B cell (primary cell): ENCODE data around the gene CNST. TPM values are rescaled to one million over a fixed set of nuclear protein-coding genes. Genes with fewer than 3 reads are reported as not detected.

Source experiments
- ATAC-seq: fragments of 200-7000 bp; cut with Tn5 transposase; one replicate; pipeline ENCODE4 v1.10.0; 2021; ENCODE audit warnings: low read depth, mild to moderate bottlenecking, moderate number of reproducible peaks, moderate library complexity
- CTCF ChIA-PET: fragments of 350-600 bp; sonication (Branson Sonifier 250); formaldehyde crosslinking; loops from one replicate; lab custom pipeline; 2021; ENCODE audit warnings: antibody characterized with exemption, inconsistent platforms; lab: Charles Lee
- POLR2A ChIA-PET: fragments of 350-600 bp; sonication (Branson Sonifier 250); formaldehyde crosslinking; loops from one replicate; lab custom pipeline; 2021; ENCODE audit warnings: antibody characterized with exemption; lab: Charles Lee
- DNase-seq: peaks from one replicate; pipeline ENCODE4 v3.0.0; 2013
- H2AFZ ChIP-seq: 2 replicates; pipeline ENCODE4 v1.6.1; 2012; ENCODE audit warnings: mild to moderate bottlenecking, low read depth, low read length; ENCODE audit not compliant: insufficient read depth, poor library complexity, severe bottlenecking
- H3K27ac ChIP-seq, 2 donors: 1 replicate in 1 of 2; 2 replicates in 1 of 2; pipeline ENCODE4 v1.5.1; 2012 to 2013; ENCODE audit warnings: low read length in 2 of 2, mild to moderate bottlenecking in 2 of 2, moderate library complexity in 1 of 2
- H3K27me3 ChIP-seq, 4 experiments: fragments of 200-600 bp in 1 of 4; sonication (generic) in 1 of 4; replicated peaks in 1 of 4; 1 replicate in 2 of 4; 2 replicates in 2 of 4; pipeline versions ENCODE4 v1.6.1 to v1.7.0; 2013 to 2016; ENCODE audit warnings: low read length in 3 of 4, mild to moderate bottlenecking in 2 of 4, mixed read lengths in 1 of 4, moderate library complexity in 1 of 4; ENCODE audit not compliant: insufficient read depth in 4 of 4, control insufficient read depth in 3 of 4; ENCODE audit errors: control extremely low read depth in 1 of 4
- H3K36me3 ChIP-seq, 2 experiments: replicated peaks in 1 of 2; 1 replicate in 1 of 2; 2 replicates in 1 of 2; pipeline versions ENCODE4 v1.6.1 to v1.7.1; 2013; ENCODE audit warnings: low read length in 1 of 2; ENCODE audit not compliant: insufficient read depth in 2 of 2, control insufficient read depth in 1 of 2; ENCODE audit errors: control extremely low read depth in 1 of 2, extremely low read depth in 1 of 2
- H3K4me1 ChIP-seq, 2 donors: fragments of 200-600 bp in 1 of 2; sonication (generic) in 1 of 2; 1 replicate in 1 of 2; 2 replicates in 1 of 2; pipeline versions ENCODE4 v1.5.1 to v1.6.1; 2013 to 2017; ENCODE audit warnings: low read length in 2 of 2; ENCODE audit not compliant: control insufficient read depth in 2 of 2, insufficient read depth in 2 of 2
- H3K4me2 ChIP-seq: replicated peaks from 2 replicates; pipeline ENCODE3; 2012; ENCODE audit warnings: mild to moderate bottlenecking, low read depth, low read length; ENCODE audit not compliant: poor library complexity, severe bottlenecking
- H3K4me3 ChIP-seq, 5 experiments: fragments of 200-600 bp in 1 of 5; sonication (generic) in 1 of 5; 1 replicate in 3 of 5; 2 replicates in 2 of 5; pipeline versions ENCODE4 v1.5.1 to v1.7.0; 2011 to 2016; ENCODE audit warnings: low read length in 4 of 5, mild to moderate bottlenecking in 4 of 5, low read depth in 2 of 5, control low read depth in 1 of 5, moderate library complexity in 1 of 5; ENCODE audit not compliant: insufficient read depth in 1 of 5; ENCODE audit errors: control extremely low read depth in 1 of 5, extremely low read depth in 1 of 5
- H3K79me2 ChIP-seq: fragments of 200-600 bp; sonication (generic); one replicate; pipeline ENCODE4 v1.6.0; 2016; ENCODE audit warnings: low read length; ENCODE audit not compliant: control insufficient read depth, insufficient read depth
- H3K9ac ChIP-seq: fragments of 200-600 bp; sonication (generic); 2 replicates; pipeline ENCODE4 v1.6.1; 2017; ENCODE audit warnings: mild to moderate bottlenecking, low read length, moderate library complexity
- H3K9me3 ChIP-seq, 3 donors: one replicate each; pipeline versions ENCODE4 v1.6.1 to v1.7.1; 2013; ENCODE audit warnings: low read length in 2 of 3; ENCODE audit not compliant: control insufficient read depth in 2 of 3, insufficient read depth in 1 of 3; ENCODE audit errors: control extremely low read depth in 1 of 3
- H4K20me1 ChIP-seq: 2 replicates; pipeline ENCODE4 v1.6.0; 2012; ENCODE audit warnings: mild to moderate bottlenecking, low read length; ENCODE audit not compliant: insufficient read depth, control insufficient read depth, poor library complexity, severe bottlenecking
- H3K27ac Mint-ChIP-seq: one replicate; pipeline ENCODE4 v1.8.0; 2021; ENCODE audit warnings: mixed read lengths
- H3K27me3 Mint-ChIP-seq: one replicate; pipeline ENCODE4 v1.8.0; 2021; ENCODE audit warnings: mixed read lengths
- H3K4me1 Mint-ChIP-seq: one replicate; pipeline ENCODE4 v1.8.0; 2021; ENCODE audit warnings: mixed read lengths
- H3K4me3 Mint-ChIP-seq: one replicate; pipeline ENCODE4 v1.8.0; 2021; ENCODE audit warnings: mixed read lengths
- H3K9me3 Mint-ChIP-seq: one replicate; pipeline ENCODE4 v1.8.0; 2022; ENCODE audit warnings: mixed read lengths; ENCODE audit not compliant: insufficient read depth
- EZH2 ChIP-seq: IDR thresholded peaks from 2 replicates; pipeline ENCODE4 v1.6.1; 2012; ENCODE audit warnings: borderline replicate concordance, low read depth, mild to moderate bottlenecking, moderate library complexity, low read length; ENCODE audit not compliant: insufficient read depth, poor library complexity, severe bottlenecking
- WGBS: methylation state at CpG from one replicate; pipeline ENCODE4 v1.1.5; 2013; ENCODE audit warnings: missing lambda C conversion rate; ENCODE audit not compliant: insufficient coverage; 5-methylcytosine and 5-hydroxymethylcytosine counted together
- intact Hi-C: fragments of 100-400 bp; cut with micrococcal nuclease; formaldehyde crosslinking; loops from one replicate; pipeline ENCODE4 v1.10.0; 2022
- polyA plus RNA-seq: library from polyadenylated mRNA; depleted of rRNA; stranded (reverse); fragments of >200 nt; gene quantifications from 2 replicates; pipeline ENCODE4 v1.2.3, GENCODE V29; 2012
- total RNA-seq, 2 donors: library from RNA; stranded (reverse); fragments of 120-200 nt in 1 of 2; gene quantifications; 1 replicate in 1 of 2; 2 replicates in 1 of 2; pipeline versions ENCODE4 v1.2.3 to v1.2.4, GENCODE V29; 2013 to 2022
- TF ChIP-seq, protein P1 (sequence below): fragments of 200-600 bp; IDR thresholded peaks from one replicate; pipeline ENCODE4 v1.8.0; 2022; ENCODE audit warnings: antibody characterized with exemption, mild to moderate bottlenecking

CNST gene
- total and polyA plus RNA-seq, 2 donors (not counting 1 experiment from before 2014, with no cell fraction given): 26.9 to 54.0 TPM

DNA sequence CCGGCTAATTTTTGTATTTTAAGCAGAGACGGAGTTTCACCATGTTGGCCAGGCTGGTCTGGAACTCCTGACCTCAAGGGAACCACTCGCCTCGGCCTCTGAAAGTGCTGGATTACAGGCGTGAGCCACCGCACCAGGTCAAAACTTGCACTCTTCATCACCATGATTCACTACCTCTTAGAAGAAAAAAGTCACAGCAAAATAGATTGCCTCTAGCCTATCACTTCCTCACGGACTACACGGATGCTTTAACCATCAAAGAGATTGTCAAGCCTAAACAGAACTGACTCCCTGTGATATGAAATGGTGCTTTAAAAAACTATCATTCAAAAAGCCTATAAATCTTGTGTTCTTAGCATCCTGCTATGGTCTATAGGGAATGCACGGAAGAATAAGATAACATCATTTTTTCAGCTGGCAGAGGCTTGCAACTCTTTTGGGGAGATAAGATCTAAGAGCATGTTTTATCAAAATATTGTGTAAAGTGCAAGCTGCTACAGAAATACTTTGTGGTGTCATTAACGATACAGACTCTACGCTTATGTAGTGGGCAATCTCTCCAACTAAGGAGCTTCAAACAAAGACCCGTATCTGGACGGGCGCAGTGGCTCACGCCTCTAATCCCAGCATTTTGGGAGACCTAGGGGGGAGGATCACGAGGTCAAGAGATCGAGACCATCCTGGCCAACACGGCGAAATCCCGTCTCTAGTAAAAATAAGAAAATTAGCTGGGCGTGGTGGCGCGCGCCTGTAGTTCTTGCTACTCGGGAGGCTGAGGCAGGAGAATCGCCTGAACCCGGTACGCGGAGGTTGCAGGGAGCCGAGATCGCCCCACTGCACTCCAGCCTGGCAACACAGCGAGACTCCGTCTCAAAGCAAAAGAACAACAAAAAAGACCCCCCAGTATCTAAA lies 1.2 kb upstream of the CNST start:
- H3K9me3 Mint-ChIP-seq: no peaks in the 10 kb centered on the region
- DNase-seq: peak; percentile 16
- peaks cover 40% of the 10 kb centered on the region for H3K4me1 Mint-ChIP-seq
- ChIA-PET CTCF (interaction anchor here (0.6 to 1.0 kb wide), 2 partner anchors 9 to 135 kb away, joined by 3 to 4 read pairs; no protein-coding TSS in a partner anchor), POLR2A (interaction anchor here (0.7 kb wide), 1 partner anchor 67 kb away, joined by 3 read pairs; no protein-coding TSS in a partner anchor)
- H3K36me3 ChIP-seq: peaks cover 2 to 4% of the 10 kb centered on the region in 2 experiments
- no peaks in the 10 kb centered on the region for H3K27me3 Mint-ChIP-seq
- no peaks in the 10 kb centered on the region for H3K9me3 ChIP-seq
- H3K27ac Mint-ChIP-seq: peak overlapping the region; percentile 94
- H3K9ac ChIP-seq: peak overlapping the region; percentile 94
- ATAC-seq: no peak
- peaks cover 89% of the 10 kb centered on the region for H3K79me2 ChIP-seq
- H4K20me1 ChIP-seq: peaks cover 23% of the 10 kb centered on the region
- WGBS: 40% methylated on average over 23 of the region's 33 CpGs
- peak overlapping the region; percentile 98 for H3K4me3 Mint-ChIP-seq
- peaks cover 40 to 42% of the 10 kb centered on the region in 2 donors for H3K4me1 ChIP-seq
- TF ChIP-seq, protein P1, sequence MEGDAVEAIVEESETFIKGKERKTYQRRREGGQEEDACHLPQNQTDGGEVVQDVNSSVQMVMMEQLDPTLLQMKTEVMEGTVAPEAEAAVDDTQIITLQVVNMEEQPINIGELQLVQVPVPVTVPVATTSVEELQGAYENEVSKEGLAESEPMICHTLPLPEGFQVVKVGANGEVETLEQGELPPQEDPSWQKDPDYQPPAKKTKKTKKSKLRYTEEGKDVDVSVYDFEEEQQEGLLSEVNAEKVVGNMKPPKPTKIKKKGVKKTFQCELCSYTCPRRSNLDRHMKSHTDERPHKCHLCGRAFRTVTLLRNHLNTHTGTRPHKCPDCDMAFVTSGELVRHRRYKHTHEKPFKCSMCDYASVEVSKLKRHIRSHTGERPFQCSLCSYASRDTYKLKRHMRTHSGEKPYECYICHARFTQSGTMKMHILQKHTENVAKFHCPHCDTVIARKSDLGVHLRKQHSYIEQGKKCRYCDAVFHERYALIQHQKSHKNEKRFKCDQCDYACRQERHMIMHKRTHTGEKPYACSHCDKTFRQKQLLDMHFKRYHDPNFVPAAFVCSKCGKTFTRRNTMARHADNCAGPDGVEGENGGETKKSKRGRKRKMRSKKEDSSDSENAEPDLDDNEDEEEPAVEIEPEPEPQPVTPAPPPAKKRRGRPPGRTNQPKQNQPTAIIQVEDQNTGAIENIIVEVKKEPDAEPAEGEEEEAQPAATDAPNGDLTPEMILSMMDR: no peak
- TF ChIP-seq EZH2: no peak
- H3K27me3 ChIP-seq: no peaks in the 10 kb centered on the region
- H3K4me3 ChIP-seq: peak overlapping the region; percentile 70 to 100 (median 95)
- intact Hi-C loops: loop anchor here (5.0 kb wide), 3 partner anchors 132 to 912 kb away; no protein-coding TSS in a partner anchor
- H3K27ac ChIP-seq: peak overlapping the region in 1 of 2 donors; percentile 95
- peak overlapping the region; percentile 93 for H2AFZ ChIP-seq
- peak overlapping the region; percentile 87 for H3K4me2 ChIP-seq
